ENCODE results near the gene TMEM192. TPM values are rescaled to one million over a fixed set of nuclear protein-coding genes. Genes with fewer than 3 reads are reported as not detected.

Gene TMEM192
- total and polyA plus RNA-seq, 2 of the 4 experiments (the other 2 are of a cell fraction), result 7.7 to 17.2 TPM

DNA sequence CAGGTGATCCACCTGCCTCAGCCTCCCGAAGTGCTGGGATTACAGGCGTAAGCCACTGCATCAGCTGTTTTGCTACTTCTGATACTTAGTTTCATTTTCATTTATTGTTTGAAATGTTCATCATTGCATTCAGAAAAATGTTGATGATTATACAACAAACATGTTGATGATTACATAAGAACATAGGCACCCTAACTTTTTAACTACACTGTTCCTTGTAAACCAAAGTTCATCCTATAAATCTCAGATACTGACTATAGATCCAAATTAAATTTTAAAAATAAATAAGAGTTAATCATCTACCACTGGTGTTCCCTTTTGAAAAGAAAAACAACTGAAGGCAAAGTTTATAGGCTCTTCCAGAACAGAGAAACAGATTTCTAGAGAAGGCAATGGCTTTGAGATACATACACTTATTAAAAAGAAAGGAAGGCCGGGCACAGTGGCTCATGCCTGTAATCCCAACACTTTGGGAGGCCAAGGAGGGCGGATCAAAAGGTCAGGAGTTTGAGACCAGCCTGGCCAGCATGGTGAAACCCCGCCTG, 35.6 kb downstream of the TMEM192 start:
- H3K9ac ChIP-seq (ENCODE audit: low read depth, low read length), result no peak overlapping the region
- dilution Hi-C loops (cut with HindIII; ENCODE audit: low sequenced_read_pairs, unreplicated experiment) (no loop called here), in situ Hi-C loops (cut with MboI; ENCODE audit: low sequenced_read_pairs) (no loop called here), intact Hi-C loops (cut with micrococcal nuclease) (no loop called here)
- H3K23ac ChIP-seq (ENCODE audit: low read depth, low read length), result no peak overlapping the region
- H3K79me1 ChIP-seq (ENCODE audit: low read depth in 1 of 2, low read length in 2 of 2), result no peaks in the 10 kb centered on the region
- no peak overlapping the region for H4K5ac ChIP-seq (ENCODE audit: low read depth, low read length)
- H2AFZ ChIP-seq (replicated peaks; ENCODE audit: low read length, poor library complexity), result no peak overlapping the region
- no peaks in the 10 kb centered on the region for H3K27me3 ChIP-seq (ENCODE audit: control insufficient read depth, insufficient read depth, low read length)
- TF ChIP-seq POLR2A (IDR thresholded peaks at IDR 0.05; ENCODE audit: low read depth, low read length) (no peak), MAFK (IDR thresholded peaks at IDR 0.05; ENCODE audit: low read depth, low read length) (no peak), BHLHE40 (IDR thresholded peaks at IDR 0.05; ENCODE audit: low read depth, low read length) (no peak), FOS (IDR thresholded peaks at IDR 0.05; ENCODE audit: low read depth, low read length) (no peak), SMC3 (IDR thresholded peaks at IDR 0.05; ENCODE audit: low read depth, low read length) (no peak), NFE2L2 (IDR thresholded peaks at IDR 0.05; ENCODE audit: low read depth, low read length) (no peak), CEBPB (IDR thresholded peaks at IDR 0.05; ENCODE audit: low read depth, low read length) (no peak), RCOR1 (IDR thresholded peaks at IDR 0.05; ENCODE audit: insufficient replicate concordance, low read length) (no peak), RAD21 (IDR thresholded peaks at IDR 0.05; ENCODE audit: low read length) (no peak), RFX5 (IDR thresholded peaks at IDR 0.05; ENCODE audit: low read depth, low read length) (no peak), CHD1 (IDR thresholded peaks at IDR 0.05; ENCODE audit: low read depth, low read length) (no peak), MXI1 (IDR thresholded peaks at IDR 0.05; ENCODE audit: borderline replicate concordance, low read depth, low read length) (no peak), MAZ (IDR thresholded peaks at IDR 0.05; ENCODE audit: borderline replicate concordance, low read depth, low read length) (no peak)
- TF ChIP-seq, protein P1, sequence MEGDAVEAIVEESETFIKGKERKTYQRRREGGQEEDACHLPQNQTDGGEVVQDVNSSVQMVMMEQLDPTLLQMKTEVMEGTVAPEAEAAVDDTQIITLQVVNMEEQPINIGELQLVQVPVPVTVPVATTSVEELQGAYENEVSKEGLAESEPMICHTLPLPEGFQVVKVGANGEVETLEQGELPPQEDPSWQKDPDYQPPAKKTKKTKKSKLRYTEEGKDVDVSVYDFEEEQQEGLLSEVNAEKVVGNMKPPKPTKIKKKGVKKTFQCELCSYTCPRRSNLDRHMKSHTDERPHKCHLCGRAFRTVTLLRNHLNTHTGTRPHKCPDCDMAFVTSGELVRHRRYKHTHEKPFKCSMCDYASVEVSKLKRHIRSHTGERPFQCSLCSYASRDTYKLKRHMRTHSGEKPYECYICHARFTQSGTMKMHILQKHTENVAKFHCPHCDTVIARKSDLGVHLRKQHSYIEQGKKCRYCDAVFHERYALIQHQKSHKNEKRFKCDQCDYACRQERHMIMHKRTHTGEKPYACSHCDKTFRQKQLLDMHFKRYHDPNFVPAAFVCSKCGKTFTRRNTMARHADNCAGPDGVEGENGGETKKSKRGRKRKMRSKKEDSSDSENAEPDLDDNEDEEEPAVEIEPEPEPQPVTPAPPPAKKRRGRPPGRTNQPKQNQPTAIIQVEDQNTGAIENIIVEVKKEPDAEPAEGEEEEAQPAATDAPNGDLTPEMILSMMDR (conservative IDR thresholded peaks at IDR 0.05; ENCODE audit: low read depth, low read length), result no peak
- TF ChIP-seq, protein P2, sequence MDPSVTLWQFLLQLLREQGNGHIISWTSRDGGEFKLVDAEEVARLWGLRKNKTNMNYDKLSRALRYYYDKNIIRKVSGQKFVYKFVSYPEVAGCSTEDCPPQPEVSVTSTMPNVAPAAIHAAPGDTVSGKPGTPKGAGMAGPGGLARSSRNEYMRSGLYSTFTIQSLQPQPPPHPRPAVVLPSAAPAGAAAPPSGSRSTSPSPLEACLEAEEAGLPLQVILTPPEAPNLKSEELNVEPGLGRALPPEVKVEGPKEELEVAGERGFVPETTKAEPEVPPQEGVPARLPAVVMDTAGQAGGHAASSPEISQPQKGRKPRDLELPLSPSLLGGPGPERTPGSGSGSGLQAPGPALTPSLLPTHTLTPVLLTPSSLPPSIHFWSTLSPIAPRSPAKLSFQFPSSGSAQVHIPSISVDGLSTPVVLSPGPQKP (IDR thresholded peaks at IDR 0.05; ENCODE audit: borderline replicate concordance, low read depth, low read length), result no peak
- H2BK15ac ChIP-seq (ENCODE audit: low read depth, low read length), result no peak overlapping the region
- no peak overlapping the region for H3K14ac ChIP-seq (replicated peaks; ENCODE audit: low read depth, low read length)
- H3K36me3 ChIP-seq (ENCODE audit: control insufficient read depth, insufficient read depth, low read length), result 0 out of 2 replicates have a peak, but pooled peaks cover 2% of the 10 kb centered on the region
- WGBS, 2 experiments (ENCODE audit: extremely low coverage in 2 of 2, insufficient read length in 1 of 2), result 100% methylated on average over 1 of the region's 5 CpGs; no CpG with 5 or more reads in 1 of the 2 experiments
- no peaks in the 10 kb centered on the region for H4K20me1 ChIP-seq (ENCODE audit: insufficient read depth, low read length)
- no peaks in the 10 kb centered on the region for H3K9me1 ChIP-seq (ENCODE audit: insufficient read depth, low read length)
- H4K8ac ChIP-seq (ENCODE audit: low read depth in 2 of 2, low read length in 2 of 2), result no peak overlapping the region
- no peak overlapping the region for H2AK9ac ChIP-seq (replicated peaks; ENCODE audit: low read depth, low read length, poor library complexity)
- no peak overlapping the region for H4K91ac ChIP-seq (ENCODE audit: insufficient read depth, low read depth, low read length)
- no peak overlapping the region for H3K18ac ChIP-seq (ENCODE audit: low read depth, low read length)
- no peak overlapping the region for H3K4ac ChIP-seq (ENCODE audit: low read depth, low read length)
- H3K4me3 ChIP-seq (ENCODE audit: insufficient read depth, low read depth, low read length), result no peak overlapping the region
- no peak overlapping the region for H3K4me2 ChIP-seq (ENCODE audit: low read depth, low read length)
- no peaks in the 10 kb centered on the region for H3K4me1 ChIP-seq (ENCODE audit: control insufficient read depth, insufficient read depth, low read length)
- no peak overlapping the region for H3K56ac ChIP-seq (ENCODE audit: extremely low read depth, insufficient read depth, low read length)
- no TSS peak for BruUV-seq (replicated peaks)
- H2AK5ac ChIP-seq (ENCODE audit: low read depth, low read length), result no peak overlapping the region
- no peak overlapping the region for H3K27ac ChIP-seq (ENCODE audit: insufficient read depth, low read length)
- no peak overlapping the region for H2BK120ac ChIP-seq (ENCODE audit: low read depth, low read length)
- no peak for DNase-seq
- CTCF ChIA-PET, result interaction anchor here (0.7 to 1.7 kb wide), 2 partner anchors 36 to 281 kb away, joined by 3 to 4 read pairs; partner anchors contain the start of gene TMEM192
- H2BK5ac ChIP-seq (ENCODE audit: low read depth, low read length, poor library complexity, severe bottlenecking), result no peak overlapping the region
- POLR2A ChIA-PET (ENCODE audit: unreplicated experiment), result no interaction called here
- no peaks in the 10 kb centered on the region for H3K9me3 ChIP-seq (ENCODE audit: control insufficient read depth, insufficient read depth, low read length)
- H2BK20ac ChIP-seq (ENCODE audit: low read depth, low read length), result no peak overlapping the region
- ATAC-seq (ENCODE audit: low read depth), result no peak

All from IMR-90 (cell line).